GM19240 (cell line): ENCODE measurements around the gene MAN1A1.

ENCODE experiments used
- DNase-seq: peaks from one replicate; pipeline ENCODE4 v3.0.0; 2011; ENCODE audit warnings: low spot score; ENCODE audit not compliant: insufficient read length

Gene MAN1A1

GRCh38 chr6:119148098-119148824 is 201.3 kb downstream of the MAN1A1 start:
- DNase-seq = no peak

GRCh38 chr6:119147101-119148053 is 202.2 kb downstream of the MAN1A1 start:
- DNase-seq = peak; percentile 67

- DNase-seq = no peak
These were observed 204.4 kb downstream of the MAN1A1 start for GRCh38 chr6:119145111-119145510.

DNA sequence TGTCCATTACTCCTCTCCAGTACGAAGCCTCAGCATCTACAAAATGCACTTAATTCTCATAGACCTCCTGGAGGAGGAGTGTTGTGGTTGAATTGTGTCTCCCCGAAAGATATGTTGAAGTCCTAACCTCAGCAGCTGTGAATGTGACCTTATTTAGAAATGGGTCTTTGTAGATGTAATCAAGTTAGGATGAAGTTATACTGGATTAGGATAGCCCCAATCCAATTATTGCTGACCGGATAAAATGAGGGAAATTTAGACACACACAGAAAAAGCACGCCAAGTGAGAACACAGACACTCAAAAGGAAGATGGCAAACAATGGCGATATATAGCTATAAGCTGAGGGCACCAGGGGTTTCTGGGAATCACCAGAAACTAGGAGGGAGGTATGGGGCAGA is 206.9 kb downstream of the MAN1A1 start:
- no peak for DNase-seq

DNA sequence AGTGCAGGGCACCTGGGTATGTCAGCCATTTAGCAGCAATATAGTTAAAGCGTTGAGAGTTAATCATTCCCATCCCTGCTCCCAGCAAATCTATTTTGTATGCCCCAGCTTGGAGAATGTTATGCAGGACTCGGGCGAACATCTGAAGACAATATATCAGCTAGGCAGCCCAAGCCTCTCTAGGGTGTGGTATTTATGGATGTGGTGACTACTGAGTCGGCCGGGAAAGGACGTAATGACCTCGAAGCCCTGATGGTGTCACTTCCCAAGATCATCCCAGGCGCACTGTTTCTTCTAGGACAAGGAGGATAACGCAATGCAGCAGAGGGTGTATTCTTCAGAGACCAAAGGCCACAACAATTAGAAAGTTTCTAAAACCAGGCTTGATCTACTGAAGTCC is 207.5 kb downstream of the MAN1A1 start:
- no peak for DNase-seq

GRCh38 chr6:119140196-119141140 is 209.1 kb downstream of the MAN1A1 start:
- DNase-seq = no peak

GRCh38 chr6:119138906-119139541 is 210.5 kb downstream of the MAN1A1 start:
- DNase-seq = no peak

- DNase-seq = no peak
These were observed 212.1 kb downstream of the MAN1A1 start for GRCh38 chr6:119137194-119138072.

DNA sequence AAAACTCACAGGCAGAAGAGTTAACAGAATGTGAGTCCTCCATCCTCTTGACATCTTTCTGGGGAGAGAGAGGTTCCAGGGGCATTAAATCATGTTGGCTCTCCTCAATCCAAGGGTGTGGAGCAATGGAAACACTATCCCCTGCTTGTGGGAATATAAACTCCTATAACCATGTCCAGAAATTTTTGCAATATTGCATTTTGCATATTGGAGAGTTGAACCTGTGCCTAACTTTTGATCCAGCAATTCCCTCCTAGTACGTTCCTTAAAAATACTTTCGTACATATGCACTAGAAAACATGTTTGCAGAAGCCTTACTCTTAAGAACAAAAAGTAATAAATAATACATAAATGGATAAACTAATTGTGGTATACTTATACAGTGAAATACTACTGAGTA is 214.8 kb downstream of the MAN1A1 start:
- no peak for DNase-seq

- DNase-seq = no peak
These were observed 216.2 kb downstream of the MAN1A1 start for GRCh38 chr6:119133400-119133799.

- no peak for DNase-seq
These were observed 217.1 kb downstream of the MAN1A1 start for GRCh38 chr6:119132261-119132981.

- DNase-seq = no peak
These were observed 219.5 kb downstream of the MAN1A1 start for GRCh38 chr6:119129968-119130484.

DNA sequence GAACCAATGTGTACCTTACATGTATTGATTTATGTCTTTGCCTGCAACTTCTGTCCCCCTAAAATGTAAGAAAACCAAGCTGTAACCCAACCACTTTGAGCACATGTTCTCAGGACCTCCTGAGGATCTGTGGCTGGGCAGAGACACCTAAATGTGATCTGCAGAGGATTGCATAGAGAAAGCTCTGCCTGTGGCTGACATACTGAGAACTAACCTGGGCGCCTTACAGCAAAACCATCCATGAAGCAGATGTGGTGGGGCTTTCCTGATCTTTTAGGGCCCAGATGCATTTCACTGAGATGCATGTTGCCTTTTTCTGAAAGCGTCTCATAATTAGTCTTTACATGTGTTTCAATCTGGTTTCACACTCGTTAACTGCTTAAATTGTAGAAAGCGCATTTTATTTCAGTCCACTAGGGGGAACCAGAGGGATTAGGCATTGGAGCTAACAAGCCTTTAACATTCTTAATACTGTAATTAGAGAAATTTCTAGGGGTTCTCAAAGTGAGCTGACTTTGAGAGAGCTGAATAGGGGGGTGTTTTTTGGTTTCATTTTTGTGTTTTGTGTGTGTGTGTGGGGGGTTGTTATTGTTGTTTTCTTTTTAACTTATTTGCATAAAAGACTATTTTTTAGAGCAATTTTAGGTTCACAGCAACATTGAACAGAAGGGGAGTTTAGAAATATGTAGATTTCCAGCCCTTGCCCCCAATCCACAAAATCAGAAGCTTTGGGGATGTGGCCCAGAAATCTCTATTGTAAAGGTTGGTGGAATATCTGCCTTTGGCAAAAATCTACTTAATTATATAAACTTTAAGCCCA is 220.2 kb downstream of the MAN1A1 start:
- no peak for DNase-seq

DNA sequence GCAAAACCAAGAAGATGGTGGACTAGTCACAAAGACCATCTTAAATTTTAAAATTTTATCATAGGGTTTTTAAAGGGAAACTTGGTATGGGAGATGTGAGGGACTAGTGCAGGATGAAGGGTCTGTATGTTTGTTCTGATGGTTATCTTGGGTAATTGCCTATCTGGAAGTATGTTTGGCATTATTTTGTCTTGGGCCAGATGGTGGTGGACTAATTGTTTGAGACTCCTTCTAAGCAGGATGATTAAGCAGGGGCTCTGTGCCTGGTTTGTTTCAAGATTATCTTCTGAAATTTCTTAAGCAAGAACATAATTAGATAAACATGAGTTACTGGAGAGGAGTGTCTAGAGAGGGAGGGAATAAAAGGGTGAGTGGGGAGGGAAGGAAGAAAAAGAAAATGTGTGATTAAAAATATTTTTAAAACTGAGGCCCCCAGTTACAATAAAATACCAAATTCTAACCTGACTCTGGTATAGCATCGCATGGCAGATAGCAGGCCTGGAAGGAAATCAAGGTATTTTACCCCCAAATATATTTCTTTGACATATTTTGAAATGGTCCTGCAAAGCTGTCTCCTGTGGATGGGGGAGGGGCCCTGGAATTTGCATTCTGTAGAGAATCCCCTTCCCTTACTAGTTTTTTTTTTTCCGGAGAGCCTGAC is 221.2 kb downstream of the MAN1A1 start:
- no peak for DNase-seq

DNA sequence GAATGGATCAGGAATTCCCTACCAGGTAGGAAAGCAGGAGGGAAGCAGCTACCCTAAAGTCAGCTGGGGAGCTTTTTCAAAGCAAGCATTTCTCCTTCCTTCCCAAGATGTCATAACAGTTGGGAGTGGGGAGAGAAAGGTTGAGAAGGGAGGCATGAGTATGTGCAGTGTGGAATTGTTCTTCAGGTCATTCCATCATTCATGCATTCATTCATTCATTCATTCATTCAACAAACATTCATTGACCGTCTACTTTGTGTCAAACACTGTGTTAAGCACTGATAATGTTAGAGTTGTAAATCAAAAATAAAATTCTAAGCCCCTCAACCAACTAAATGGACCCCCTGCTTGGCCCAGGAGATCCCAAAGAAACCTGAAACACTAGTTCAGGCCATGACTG is 221.9 kb downstream of the MAN1A1 start:
- no peak for DNase-seq
